Measurements from ENCODE around the gene SFRP5.

DNA sequence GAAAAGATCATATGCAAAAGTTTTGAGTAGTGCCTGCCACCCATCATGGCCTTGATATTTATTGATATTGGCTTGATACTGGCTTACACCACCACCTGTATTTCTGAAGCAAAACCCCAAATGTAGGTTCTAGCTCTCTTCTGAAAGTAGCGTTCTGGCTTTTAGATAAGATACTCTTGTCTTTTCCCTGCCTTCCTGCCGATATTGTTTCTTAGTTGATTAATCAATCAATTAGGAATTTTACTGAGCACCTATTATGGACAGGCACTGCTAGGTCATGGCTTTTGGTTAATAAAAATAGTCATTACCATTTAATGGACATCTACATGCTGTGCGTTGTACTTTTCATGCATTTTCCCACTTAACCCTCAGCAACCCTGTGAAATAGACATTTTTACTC, 7.9 kb downstream of the SFRP5 start:
- TF ChIP-seq, protein P1, sequence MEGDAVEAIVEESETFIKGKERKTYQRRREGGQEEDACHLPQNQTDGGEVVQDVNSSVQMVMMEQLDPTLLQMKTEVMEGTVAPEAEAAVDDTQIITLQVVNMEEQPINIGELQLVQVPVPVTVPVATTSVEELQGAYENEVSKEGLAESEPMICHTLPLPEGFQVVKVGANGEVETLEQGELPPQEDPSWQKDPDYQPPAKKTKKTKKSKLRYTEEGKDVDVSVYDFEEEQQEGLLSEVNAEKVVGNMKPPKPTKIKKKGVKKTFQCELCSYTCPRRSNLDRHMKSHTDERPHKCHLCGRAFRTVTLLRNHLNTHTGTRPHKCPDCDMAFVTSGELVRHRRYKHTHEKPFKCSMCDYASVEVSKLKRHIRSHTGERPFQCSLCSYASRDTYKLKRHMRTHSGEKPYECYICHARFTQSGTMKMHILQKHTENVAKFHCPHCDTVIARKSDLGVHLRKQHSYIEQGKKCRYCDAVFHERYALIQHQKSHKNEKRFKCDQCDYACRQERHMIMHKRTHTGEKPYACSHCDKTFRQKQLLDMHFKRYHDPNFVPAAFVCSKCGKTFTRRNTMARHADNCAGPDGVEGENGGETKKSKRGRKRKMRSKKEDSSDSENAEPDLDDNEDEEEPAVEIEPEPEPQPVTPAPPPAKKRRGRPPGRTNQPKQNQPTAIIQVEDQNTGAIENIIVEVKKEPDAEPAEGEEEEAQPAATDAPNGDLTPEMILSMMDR (IDR thresholded peaks at IDR 0.05) = no peak
- TF ChIP-seq EP300 (IDR thresholded peaks at IDR 0.05) (no peak), POLR2A (IDR thresholded peaks at IDR 0.05) (no peak)

Measured in upper lobe of left lung (tissue), 4 donors.